Erythroblast (primary cell): ENCODE data around the gene SSR1.

ENCODE experiments used
- GATA1 ChIP-seq: IDR thresholded peaks from 2 replicates; pipeline ENCODE4 v1.6.1; 2011; ENCODE audit warnings: low read depth, mild to moderate bottlenecking, control low read depth, low read length, moderate library complexity
- POLR2A ChIP-seq: IDR thresholded peaks from 2 replicates; pipeline ENCODE4 v1.6.1; 2011; ENCODE audit warnings: mild to moderate bottlenecking, low read length

DNA sequence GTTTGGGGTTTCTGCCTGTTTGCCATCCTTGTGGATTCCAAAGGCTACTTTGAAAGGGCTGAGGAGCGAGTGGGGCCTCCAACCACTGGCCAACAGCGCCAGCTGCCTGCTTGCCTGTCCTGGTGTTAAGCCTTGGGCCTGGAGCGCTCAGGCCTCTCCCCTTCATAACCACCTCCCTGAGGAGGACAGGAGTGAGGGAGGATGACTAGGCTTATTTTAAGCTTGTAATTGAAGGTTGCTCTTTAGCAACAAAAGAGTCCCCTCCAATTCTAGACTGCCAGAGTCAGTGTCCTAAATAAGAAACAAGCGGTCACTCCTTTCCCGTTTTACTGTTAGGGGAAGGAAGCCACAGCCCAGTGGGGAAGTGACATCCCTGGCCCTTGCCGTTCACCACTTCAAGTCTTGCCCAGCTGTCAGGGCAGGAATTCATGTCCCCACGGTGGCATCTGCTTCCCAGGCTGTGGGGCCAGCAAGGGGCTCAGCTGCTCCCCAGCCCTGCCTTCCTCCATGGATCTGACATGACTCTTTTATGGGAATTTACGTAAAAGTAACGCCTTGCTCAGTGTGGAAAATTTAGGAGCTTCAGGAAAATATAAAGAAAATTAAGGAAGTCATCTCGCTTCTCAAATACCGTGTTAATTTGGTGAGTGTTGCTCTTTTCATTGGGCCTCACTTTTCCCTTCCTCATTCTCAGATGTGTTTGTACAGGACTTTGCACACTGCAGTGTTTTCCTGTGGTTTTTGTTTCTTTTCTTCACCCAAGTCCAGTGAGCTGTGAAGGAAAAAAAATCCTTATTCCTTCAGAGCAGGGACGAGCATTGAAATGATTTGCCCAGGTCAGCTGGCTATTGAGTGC is 57.8 kb downstream of the SSR1 start:
- no peak for TF ChIP-seq POLR2A
- no peak for TF ChIP-seq GATA1
